ENCODE data around the gene PKP4.
"Not testable (repeated sequence)": the region's sequence is repeated elsewhere in the genome, so short reads cannot be mapped to it uniquely, and the experiment has no call there.

PKP4 gene

DNA sequence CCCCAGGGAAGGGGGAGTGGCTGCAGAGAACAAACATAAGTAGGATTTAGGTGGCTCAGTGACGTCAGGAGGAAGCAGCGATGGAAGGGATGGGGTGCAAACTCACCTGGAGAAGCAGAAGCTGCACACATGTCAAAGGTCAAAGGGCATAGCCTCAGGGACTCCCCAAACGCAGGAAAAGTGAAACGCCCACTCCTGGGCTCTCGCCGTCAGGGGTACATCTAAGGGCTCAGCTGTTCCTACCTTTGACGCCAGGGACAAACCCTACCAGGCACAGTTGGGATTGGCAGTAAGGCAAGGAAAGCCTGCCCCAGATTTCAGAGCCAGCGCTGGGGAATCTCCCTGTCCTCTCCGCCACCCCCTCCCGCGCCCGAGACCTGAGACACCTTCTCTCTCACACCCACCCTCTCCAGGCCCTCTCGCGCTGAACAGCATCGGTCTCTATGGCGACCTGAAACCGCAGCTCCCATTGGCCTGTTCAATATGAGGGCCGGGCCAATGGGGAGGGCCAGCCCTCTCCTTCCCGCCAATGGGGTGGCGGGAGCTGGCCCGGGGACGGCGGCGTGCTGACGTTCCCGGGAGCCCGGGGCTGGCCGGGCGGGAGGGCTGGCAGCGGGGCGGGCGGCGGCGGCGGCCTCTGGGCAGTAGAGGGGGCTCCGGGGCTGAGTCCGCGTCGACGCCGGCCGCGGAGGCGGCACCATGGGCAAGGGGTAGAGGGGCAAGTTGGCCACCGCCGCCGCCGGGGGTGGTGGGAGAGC is at the start of gene PKP4, which contains the start of gene CCDC148:
PKP4 (plus strand) TSS at position 644 of the 758 bp plus-strand sequence. CDS start 76,233 bp downstream, outside the sequence.
CCDC148 (minus strand) TSS at position 445 of the 758 bp plus-strand sequence; CDS start at position 131, 314 bp downstream.
- DNase-seq (ENCODE audit: low read depth in 2 of 2) = peak; percentile 77 to 87

DNA sequence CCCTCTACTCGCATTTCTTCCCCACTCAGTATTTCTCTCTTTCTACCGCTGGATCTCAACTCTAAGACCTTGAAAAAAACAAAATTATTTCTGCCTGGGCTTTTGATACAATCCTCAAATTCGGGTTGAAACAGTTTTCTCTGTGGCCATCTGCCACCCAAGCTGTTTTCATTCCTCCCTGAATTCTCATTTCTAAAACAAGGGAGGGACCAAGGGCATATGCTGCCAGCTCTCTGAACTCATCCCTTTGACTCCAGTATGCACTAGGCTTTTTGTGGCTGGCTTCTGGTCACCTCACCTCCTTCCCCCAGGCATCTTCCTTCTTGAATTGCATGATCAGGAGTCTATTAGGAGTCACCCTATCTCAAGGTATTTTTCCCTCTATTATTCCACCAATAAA is 49.7 kb upstream of the PKP4 start:
- DNase-seq (ENCODE audit: low read depth in 2 of 2) = no peak

GRCh38 chr2:158410132-158410531 is 46.6 kb upstream of the PKP4 start:
- DNase-seq (ENCODE audit: low read depth in 2 of 2) = no peak

- DNase-seq (ENCODE audit: low read depth in 2 of 2) = no peak
Observed at GRCh38 chr2:158411748-158412147, 45.0 kb upstream of the PKP4 start.

- DNase-seq (ENCODE audit: low read depth in 2 of 2) = no peak
Observed at GRCh38 chr2:158412206-158412605, 44.5 kb upstream of the PKP4 start.

- DNase-seq (ENCODE audit: low read depth in 2 of 2) = no peak
Observed at GRCh38 chr2:158413581-158413980, 43.2 kb upstream of the PKP4 start.

GRCh38 chr2:158414538-158414937 is 42.2 kb upstream of the PKP4 start:
- no peak for DNase-seq (ENCODE audit: low read depth in 2 of 2)

- no peak for DNase-seq (ENCODE audit: low read depth in 2 of 2)
Observed at GRCh38 chr2:158432117-158432516, 24.6 kb upstream of the PKP4 start.

- not testable (repeated sequence) for DNase-seq (ENCODE audit: low read depth in 2 of 2)
Observed at GRCh38 chr2:158433716-158434115, 23.0 kb upstream of the PKP4 start.

- DNase-seq (ENCODE audit: low read depth in 2 of 2) = not testable (repeated sequence)
Observed at GRCh38 chr2:158439062-158439461, 17.7 kb upstream of the PKP4 start.

DNA sequence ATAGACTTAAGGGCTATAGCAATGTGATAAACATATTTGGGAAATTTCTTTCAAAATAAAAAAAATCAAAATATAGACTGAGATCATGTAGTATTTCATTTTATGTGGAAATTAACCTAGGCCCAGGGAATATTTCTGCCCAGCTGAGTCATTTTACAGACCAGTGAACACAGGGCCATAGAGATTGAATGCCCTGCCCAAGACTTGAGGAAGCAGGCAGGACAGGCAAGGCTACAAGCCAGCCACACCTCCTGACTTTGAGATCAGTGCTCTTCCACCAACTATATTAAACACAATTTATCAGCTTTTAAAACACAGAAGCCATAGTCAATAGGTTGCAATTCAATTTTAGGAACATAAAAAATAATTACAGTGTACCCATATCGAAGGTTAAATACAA is 13.1 kb upstream of the PKP4 start:
- no peak for DNase-seq (ENCODE audit: low read depth in 2 of 2)

DNA sequence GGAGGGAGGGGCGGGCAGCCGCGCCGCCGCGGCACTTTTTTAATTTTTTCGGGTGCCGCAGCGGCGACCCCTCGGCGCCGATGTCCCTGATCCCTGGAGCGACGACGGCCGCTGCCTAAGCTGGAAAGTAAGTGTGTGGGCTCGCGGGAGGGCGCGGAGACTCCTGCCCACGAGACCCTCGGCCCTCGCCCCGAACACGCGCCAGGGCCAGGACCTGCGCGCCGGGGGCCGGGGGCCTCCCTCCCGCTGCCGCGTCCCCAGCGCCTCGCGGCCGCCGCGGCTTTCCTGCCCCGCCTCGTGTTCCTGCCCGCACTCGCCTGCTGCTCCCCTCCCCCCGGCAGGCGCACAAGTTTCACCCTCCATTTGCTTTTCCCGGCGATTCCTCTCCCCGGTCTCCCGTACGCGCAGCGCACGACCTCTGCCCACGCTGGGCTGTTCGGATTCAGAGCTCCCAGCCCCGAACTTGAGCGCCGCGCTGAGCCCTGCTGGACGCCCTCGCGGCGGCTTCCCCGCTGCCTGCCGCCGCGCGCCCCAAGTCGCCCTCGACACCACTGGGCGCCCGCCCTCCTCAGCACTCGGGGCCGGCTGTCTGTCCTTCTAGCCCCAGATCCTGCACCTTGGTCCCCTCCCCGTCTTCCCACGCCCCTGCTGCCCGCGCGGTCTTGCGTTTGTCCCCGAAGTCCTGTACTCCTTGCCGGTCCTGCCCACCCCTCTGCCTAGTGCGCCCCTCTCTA is 507 bp downstream of the PKP4 start:
- DNase-seq (ENCODE audit: low read depth in 2 of 2) = peak; percentile 16 to 24

GRCh38 chr2:158457826-158458616 is 1.3 kb downstream of the PKP4 start:
- peak in 1 of 2 donors; percentile 44 for DNase-seq (ENCODE audit: low read depth in 2 of 2)

GRCh38 chr2:158458617-158458920 is 1.8 kb downstream of the PKP4 start:
- DNase-seq (ENCODE audit: low read depth in 2 of 2) = no peak

DNA sequence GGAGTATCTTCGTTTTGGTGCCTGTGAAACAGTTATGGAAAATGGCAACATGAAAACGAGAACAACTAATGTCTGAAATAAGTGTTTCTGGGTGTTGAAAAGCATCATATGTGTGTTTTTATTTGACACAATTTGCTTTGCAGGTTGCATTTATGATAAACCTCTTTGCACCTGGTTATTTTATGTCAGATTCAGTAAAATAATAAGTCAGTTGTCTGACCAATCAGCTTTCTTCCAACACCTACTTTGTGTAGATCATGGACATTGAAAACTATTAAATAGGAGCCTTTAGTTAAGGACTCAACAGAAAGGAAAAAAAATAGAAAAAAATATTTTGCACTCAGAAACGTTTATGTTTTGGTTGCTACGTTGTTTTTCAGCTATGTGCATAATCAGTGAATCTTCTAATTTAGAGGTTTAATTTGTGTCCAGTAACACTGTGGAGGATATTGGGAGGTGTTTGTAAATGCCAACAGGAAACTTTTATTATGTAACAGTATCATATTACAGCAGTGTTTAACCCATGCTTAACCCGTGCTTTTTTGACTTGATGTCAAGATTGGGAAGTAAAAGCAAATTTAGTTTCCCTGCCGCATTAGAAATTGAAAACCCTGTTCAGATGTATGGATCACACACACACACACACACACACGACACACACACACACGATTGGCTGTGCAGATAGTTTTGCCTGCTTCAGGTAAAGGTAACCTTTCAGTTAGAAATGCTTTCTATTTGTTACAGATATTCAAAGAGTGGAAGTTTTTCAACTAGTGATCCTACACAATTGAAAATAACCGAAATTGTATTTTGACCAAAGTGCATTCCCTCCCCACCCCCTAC is 2.6 kb downstream of the PKP4 start:
- no peak for DNase-seq (ENCODE audit: low read depth in 2 of 2)

- no peak for DNase-seq (ENCODE audit: low read depth in 2 of 2)
Observed at GRCh38 chr2:158460632-158461297, 4.0 kb downstream of the PKP4 start.

DNA sequence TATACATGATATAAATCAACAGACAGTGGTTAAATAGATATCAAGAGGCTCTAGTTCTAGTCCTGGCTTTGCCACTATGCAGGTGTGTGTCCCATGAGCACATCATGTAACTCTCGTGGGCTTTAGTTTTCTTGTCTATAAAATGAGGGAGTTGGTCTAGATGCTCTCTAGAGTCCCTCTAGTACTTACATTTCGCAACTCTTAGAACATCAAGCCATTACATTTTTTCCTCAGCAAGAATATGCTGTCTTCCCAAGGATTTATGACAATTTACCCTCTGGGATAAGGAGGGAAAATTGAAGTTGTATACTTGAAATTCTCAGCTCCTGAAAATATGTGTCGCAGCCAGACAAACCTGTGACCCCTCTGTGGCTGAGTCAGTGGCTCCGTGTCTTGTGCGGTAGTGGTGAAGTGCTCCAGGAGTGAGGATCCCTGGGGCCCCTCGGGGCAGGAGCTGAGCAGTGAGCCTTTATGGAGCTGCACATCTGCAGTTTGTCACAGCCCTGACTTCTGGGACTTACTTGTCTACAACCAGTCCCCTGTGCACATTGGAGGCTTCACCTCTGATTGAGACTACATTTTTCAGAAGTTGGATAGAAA is 6.8 kb downstream of the PKP4 start:
- no peak for DNase-seq (ENCODE audit: low read depth in 2 of 2)

DNA sequence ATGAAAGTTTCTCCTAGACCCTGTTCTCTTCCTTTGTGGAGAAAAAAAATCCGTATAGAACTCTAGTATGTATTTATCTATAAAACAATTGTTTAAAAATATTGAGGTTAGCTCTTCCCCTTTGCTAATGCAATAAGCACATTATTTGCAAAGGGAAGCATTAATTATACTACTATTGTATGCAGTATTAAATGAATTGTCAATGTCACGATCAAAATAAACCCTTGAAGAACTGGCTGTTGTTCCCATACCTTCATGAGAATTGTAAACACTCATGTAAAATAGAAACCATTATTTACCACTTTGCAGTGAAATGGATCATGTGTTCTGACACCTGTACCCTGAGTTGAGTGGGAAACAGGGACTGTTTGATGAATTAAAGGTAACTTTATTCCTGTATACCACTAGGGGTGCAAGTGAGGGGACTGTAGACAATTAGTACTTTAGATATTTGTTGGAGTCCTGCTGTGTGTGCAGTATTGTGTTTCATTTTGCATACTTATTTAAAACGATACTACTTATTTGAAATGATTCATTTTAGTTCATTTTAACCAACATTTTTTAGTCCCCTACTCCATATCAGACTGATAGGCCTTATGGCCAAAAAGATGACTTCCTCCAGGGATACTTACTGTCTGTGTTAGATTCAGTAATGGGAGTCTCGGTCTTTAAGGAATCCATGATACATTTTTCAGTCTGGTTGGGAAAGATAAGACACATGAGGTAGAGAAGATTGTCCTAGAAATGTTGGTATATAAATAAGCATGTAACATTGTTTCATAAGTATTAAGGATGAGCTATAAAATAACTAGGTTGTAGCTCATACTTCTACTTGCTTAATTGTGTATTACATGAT is 7.9 kb downstream of the PKP4 start:
- no peak for DNase-seq (ENCODE audit: low read depth in 2 of 2)

GRCh38 chr2:158467248-158467647 is 10.5 kb downstream of the PKP4 start:
- DNase-seq (ENCODE audit: low read depth in 2 of 2) = no peak

DNA sequence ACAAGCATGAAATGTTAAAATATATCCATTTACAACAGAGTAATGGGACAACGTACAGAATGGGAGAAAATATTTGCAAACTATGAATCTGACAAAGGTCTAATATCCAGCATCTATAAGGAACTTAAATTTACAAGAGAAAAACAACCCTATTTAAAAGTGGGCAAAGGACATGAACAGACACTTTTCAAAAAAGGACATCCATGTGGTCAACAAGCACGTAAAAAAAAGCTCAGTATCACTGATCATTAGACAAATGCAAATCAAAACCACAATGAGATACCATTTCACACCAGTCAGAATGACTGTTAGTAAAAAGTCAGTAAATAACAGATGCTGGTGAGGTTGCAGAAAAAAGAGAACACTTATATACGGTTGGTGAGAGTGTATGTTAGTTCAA is 16.1 kb downstream of the PKP4 start:
- DNase-seq (ENCODE audit: low read depth in 2 of 2) = not testable (repeated sequence)

All from stimulated activated CD4-positive, alpha-beta T cell treated with anti-CD3 and anti-CD28 coated beads, Interleukin-15, amount 100 ng/mL, for 48 hours (primary cell).